ENCODE measurements around the gene ZBTB47.
A peak's percentile ranks its signal among the peaks of the same experiment; 100 is the strongest.

The ZBTB47 gene

GRCh38 chr3:42662813-42663535 is 9.5 kb downstream of the ZBTB47 start:
- DNase-seq = peak in 2 of 10 donors; percentile 32 to 69
- intact Hi-C loops (cut with DNase I) = loop anchor here (5.0 kb wide), 1 partner anchor 84 kb away; no protein-coding TSS in a partner anchor

- peak in 2 of 10 donors; percentile 61 to 67 for DNase-seq
- intact Hi-C loops (cut with DNase I) = loop anchor here (5.0 kb wide), 1 partner anchor 83 kb away; no protein-coding TSS in a partner anchor
These were observed 10.3 kb downstream of the ZBTB47 start for GRCh38 chr3:42663581-42664437.

- peak in 3 of 10 donors; percentile 8 to 71 (median 47) for DNase-seq
- intact Hi-C loops (cut with DNase I) = loop anchor here (5.0 kb wide), 1 partner anchor 83 kb away; no protein-coding TSS in a partner anchor
These were observed 10.9 kb downstream of the ZBTB47 start for GRCh38 chr3:42664438-42664803.

- peak in 3 of 10 donors; percentile 6 to 83 (median 29) for DNase-seq
- intact Hi-C loops (cut with DNase I) = no loop called here
These were observed 11.8 kb downstream of the ZBTB47 start for GRCh38 chr3:42665050-42665878.

- intact Hi-C loops (cut with DNase I) = no loop called here
- peak in 2 of 10 donors; percentile 3 to 62 for DNase-seq
These were observed 12.5 kb downstream of the ZBTB47 start for GRCh38 chr3:42666022-42666421.

- intact Hi-C loops (cut with DNase I) = no loop called here
- DNase-seq = peak in 4 of 10 donors; percentile 5 to 83 (median 76)
These were observed 13.1 kb downstream of the ZBTB47 start for GRCh38 chr3:42666577-42666998.

- intact Hi-C loops (cut with DNase I) = no loop called here
- peak in 2 of 10 donors; percentile 69 to 81 for DNase-seq
These were observed 13.6 kb downstream of the ZBTB47 start for GRCh38 chr3:42667096-42667522.

GRCh38 chr3:42667523-42668412 is 14.3 kb downstream of the ZBTB47 start:
- DNase-seq = peak in 3 of 10 donors; percentile 11 to 77 (median 70)
- intact Hi-C loops (cut with DNase I) = no loop called here

- peak in 1 of 10 donors; percentile 1 for DNase-seq
- intact Hi-C loops (cut with DNase I) = no loop called here
These were observed 14.9 kb downstream of the ZBTB47 start for GRCh38 chr3:42668413-42668760.

- peak in 2 of 10 donors; percentile 1 to 62 for DNase-seq
- intact Hi-C loops (cut with DNase I) = no loop called here
These were observed 15.3 kb downstream of the ZBTB47 start for GRCh38 chr3:42668793-42669217.

- no peak for DNase-seq
- intact Hi-C loops (cut with DNase I) = no loop called here
These were observed 16.6 kb downstream of the ZBTB47 start for GRCh38 chr3:42670051-42670576.

- no peak for DNase-seq
- intact Hi-C loops (cut with DNase I) = no loop called here
These were observed 17.2 kb downstream of the ZBTB47 start for GRCh38 chr3:42670670-42671069.

- intact Hi-C loops (cut with DNase I) = no loop called here
- no peak for DNase-seq
These were observed 19.0 kb downstream of the ZBTB47 start for GRCh38 chr3:42672515-42672914.

- no peak for DNase-seq
- intact Hi-C loops (cut with DNase I) = no loop called here
These were observed 19.6 kb downstream of the ZBTB47 start for GRCh38 chr3:42673082-42673481.

GRCh38 chr3:42674146-42674545 is 20.6 kb downstream of the ZBTB47 start:
- no peak for DNase-seq
- intact Hi-C loops (cut with DNase I) = no loop called here

- intact Hi-C loops (cut with DNase I) = no loop called here
- DNase-seq = no peak
These were observed 22.4 kb downstream of the ZBTB47 start for GRCh38 chr3:42675909-42676308.

GRCh38 chr3:42678447-42678846 is 24.9 kb downstream of the ZBTB47 start:
- DNase-seq = peak in 1 of 10 donors; percentile 40
- intact Hi-C loops (cut with DNase I) = no loop called here

GRCh38 chr3:42680271-42680670 is 26.8 kb downstream of the ZBTB47 start:
- no peak for DNase-seq
- intact Hi-C loops (cut with DNase I) = no loop called here

GRCh38 chr3:42680806-42681205 is 27.3 kb downstream of the ZBTB47 start:
- DNase-seq = no peak
- intact Hi-C loops (cut with DNase I) = no loop called here
